H9 (cell line): Measurements from ENCODE around the gene GMNC. TPM values are rescaled to one million over a fixed set of nuclear protein-coding genes. Genes with fewer than 3 reads are reported as not detected.
A peak's percentile ranks its signal among the peaks of the same experiment; 100 is the strongest.

Experiments
- DNase-seq: peaks from one replicate; pipeline ENCODE4 v3.0.0-alpha.2; 2017
- H2AFZ ChIP-seq: one replicate; pipeline ENCODE4 v1.6.1; 2013; ENCODE audit warnings: mild to moderate bottlenecking, low read length, control low read depth, moderate library complexity
- H2AK5ac ChIP-seq: 2 replicates; pipeline ENCODE4 v1.6.1; 2013; ENCODE audit warnings: low read length, control low read depth, mixed read lengths; ENCODE audit not compliant: insufficient read length
- H2BK120ac ChIP-seq: one replicate; pipeline ENCODE4 v1.6.1; 2013; ENCODE audit warnings: low read depth, mild to moderate bottlenecking, low read length, control low read depth, inconsistent platforms; ENCODE audit not compliant: poor library complexity, severe bottlenecking
- H2BK12ac ChIP-seq: 2 replicates; pipeline ENCODE4 v1.6.1; 2013; ENCODE audit warnings: low read length, control low read depth, mixed read lengths, low read depth; ENCODE audit not compliant: insufficient read length
- H2BK15ac ChIP-seq: 2 replicates; pipeline ENCODE4 v1.6.1; 2013; ENCODE audit warnings: low read depth, low read length, control low read depth
- H2BK20ac ChIP-seq: one replicate; pipeline ENCODE4 v1.6.1; 2013; ENCODE audit warnings: low read depth, mild to moderate bottlenecking, low read length, control low read depth, inconsistent platforms; ENCODE audit not compliant: poor library complexity, severe bottlenecking
- H2BK5ac ChIP-seq: 2 replicates; pipeline ENCODE4 v1.6.1; 2013; ENCODE audit warnings: low read length, control low read depth, mixed read lengths; ENCODE audit not compliant: insufficient read length
- H3K14ac ChIP-seq: 2 replicates; pipeline ENCODE4 v1.6.1; 2013; ENCODE audit warnings: low read length, control low read depth; ENCODE audit not compliant: insufficient read depth
- H3K18ac ChIP-seq: 2 replicates; pipeline ENCODE4 v1.6.1; 2013; ENCODE audit warnings: low read depth, mild to moderate bottlenecking, mixed read lengths, low read length, control low read depth; ENCODE audit not compliant: insufficient read length
- H3K23ac ChIP-seq: 2 replicates; pipeline ENCODE4 v1.6.1; 2013; ENCODE audit warnings: low read length, control low read depth, mixed read lengths, low read depth; ENCODE audit not compliant: insufficient read length
- H3K23me2 ChIP-seq: 2 replicates; pipeline ENCODE4 v1.6.1; 2013; ENCODE audit warnings: low read depth, mild to moderate bottlenecking, mixed read lengths, low read length, control low read depth; ENCODE audit not compliant: insufficient read length, poor library complexity, severe bottlenecking
- H3K27ac ChIP-seq: 2 replicates; pipeline ENCODE4 v1.5.1; 2013; ENCODE audit warnings: low read length, control low read depth, mixed read lengths, low read depth; ENCODE audit not compliant: insufficient read length
- H3K27me3 ChIP-seq: 2 replicates; pipeline ENCODE4 v1.6.1; 2013; ENCODE audit warnings: low read length, control low read depth, inconsistent platforms; ENCODE audit not compliant: insufficient read depth
- H3K4ac ChIP-seq: 2 replicates; pipeline ENCODE4 v1.6.1; 2013; ENCODE audit warnings: low read depth, mild to moderate bottlenecking, control low read depth, inconsistent platforms, low read length, moderate library complexity
- H3K4me1 ChIP-seq: 2 replicates; pipeline ENCODE4 v1.6.1; 2013; ENCODE audit warnings: low read length, control low read depth, inconsistent platforms; ENCODE audit not compliant: insufficient read depth
- H3K4me2 ChIP-seq: 2 replicates; pipeline ENCODE4 v1.6.1; 2013; ENCODE audit warnings: low read length, control low read depth, mixed read lengths; ENCODE audit not compliant: insufficient read length, insufficient read depth
- H3K56ac ChIP-seq: 2 replicates; pipeline ENCODE4 v1.6.1; 2013; ENCODE audit warnings: low read depth, mild to moderate bottlenecking, mixed read lengths, low read length, control low read depth; ENCODE audit not compliant: insufficient read length
- H3K79me1 ChIP-seq: 2 replicates; pipeline ENCODE4 v1.6.1; 2013; ENCODE audit warnings: low read depth, mild to moderate bottlenecking, moderate library complexity, low read length, control low read depth, inconsistent platforms; ENCODE audit not compliant: insufficient read depth, poor library complexity, severe bottlenecking
- H3K79me2 ChIP-seq: 2 replicates; pipeline ENCODE4 v1.6.1; 2013; ENCODE audit warnings: low read length, control low read depth, inconsistent platforms; ENCODE audit not compliant: insufficient read depth
- H3K9ac ChIP-seq: 2 replicates; pipeline ENCODE4 v1.6.1; 2013; ENCODE audit warnings: low read length, control low read depth, mixed read lengths; ENCODE audit not compliant: insufficient read length; ENCODE audit errors: extremely low read depth
- H3K9me3 ChIP-seq: one replicate; pipeline ENCODE4 v1.6.1; 2013; ENCODE audit warnings: low read depth, low read length, inconsistent platforms; ENCODE audit not compliant: control insufficient read depth
- H3T11ph ChIP-seq: one replicate; pipeline ENCODE4 v1.6.1; 2013; ENCODE audit warnings: mild to moderate bottlenecking, low read length, control low read depth, inconsistent platforms
- H4K20me1 ChIP-seq: one replicate; pipeline ENCODE4 v1.6.1; 2013; ENCODE audit not compliant: control insufficient read depth, insufficient read length, insufficient read depth
- H4K5ac ChIP-seq: 2 replicates; pipeline ENCODE4 v1.6.1; 2013; ENCODE audit warnings: low read depth, mild to moderate bottlenecking, mixed read lengths, low read length, control low read depth; ENCODE audit not compliant: insufficient read length
- H4K8ac ChIP-seq: replicated peaks from 2 replicates; pipeline ENCODE4 v1.6.1; 2013; ENCODE audit warnings: low read length, control low read depth, mixed read lengths, low read depth; ENCODE audit not compliant: insufficient read length
- H4K91ac ChIP-seq: 2 replicates; pipeline ENCODE4 v1.6.1; 2013; ENCODE audit warnings: low read depth, mild to moderate bottlenecking, moderate library complexity, mixed read lengths, low read length, control low read depth; ENCODE audit not compliant: insufficient read length
- H3K27ac Mint-ChIP-seq, 3 experiments: 2 replicates in 2 of 3; 3 replicates in 1 of 3; pipeline ENCODE4 v1.8.0; 2020 to 2021; ENCODE audit warnings: mixed read lengths in 3 of 3, mild to moderate bottlenecking in 1 of 3, moderate library complexity in 1 of 3
- H3K27me3 Mint-ChIP-seq: 2 replicates; pipeline ENCODE4 v1.8.0; 2021; ENCODE audit warnings: low read depth, mild to moderate bottlenecking, moderate library complexity, mixed read lengths
- H3K36me3 Mint-ChIP-seq, 3 experiments: 2 replicates in 2 of 3; 3 replicates in 1 of 3; pipeline ENCODE4 v1.8.0; 2020 to 2021; ENCODE audit warnings: low read depth in 3 of 3, mixed read lengths in 3 of 3; ENCODE audit not compliant: insufficient read depth in 1 of 3
- H3K4me1 Mint-ChIP-seq, 2 experiments: 2 replicates each; pipeline ENCODE4 v1.8.0; 2020; ENCODE audit warnings: mixed read lengths in 2 of 2
- H3K4me3 Mint-ChIP-seq, 2 experiments: 2 replicates in 1 of 2; 3 replicates in 1 of 2; pipeline ENCODE4 v1.8.0; 2020 to 2021; ENCODE audit warnings: mild to moderate bottlenecking in 2 of 2, mixed read lengths in 2 of 2, moderate library complexity in 1 of 2
- H3K9me3 Mint-ChIP-seq, 2 experiments: 2 replicates in 1 of 2; 3 replicates in 1 of 2; pipeline ENCODE4 v1.8.0; 2020; ENCODE audit warnings: mild to moderate bottlenecking in 2 of 2, mixed read lengths in 2 of 2, moderate library complexity in 1 of 2
- CTCF ChIP-seq: fragments of 200-600 bp; sonication (generic); conservative IDR thresholded peaks from 3 replicates; pipeline ENCODE4 v1.8.0; 2021; ENCODE audit warnings: antibody characterized with exemption, mild to moderate bottlenecking
- WGBS: extraction: QIAGEN DNeasy Blood & Tissue Kit; methylation state at CpG from one replicate; pipeline ENCODE4 v1.1.7; 2013; ENCODE audit warnings: missing lambda C conversion rate, low lambda C conversion rate, mixed read lengths; ENCODE audit not compliant: insufficient read length; ENCODE audit errors: extremely low coverage; 5-methylcytosine and 5-hydroxymethylcytosine counted together
- total RNA-seq: library from RNA; stranded (reverse); gene quantifications from 2 replicates; pipeline ENCODE4 v1.2.1, GENCODE V29; 2021

GMNC gene
- total RNA-seq, 1 experiment from 2014 or later, result not detected

GRCh38 chr3:190892395-190892902 lies 30.0 kb upstream of the GMNC start:
- Histone ChIP-seq H4K8ac (no peak overlapping the region), H3K9me3 (no peaks in the 10 kb centered on the region), H2BK5ac (no peak overlapping the region), H3K18ac (no peak overlapping the region), H2BK15ac (no peak overlapping the region), H2BK12ac (no peak overlapping the region), H4K20me1 (no peaks in the 10 kb centered on the region), H3K27ac (no peak overlapping the region), H3K23ac (no peak overlapping the region), H3K4ac (no peak overlapping the region), H4K91ac (no peak overlapping the region), H4K5ac (no peak overlapping the region), H3K23me2 (no peaks in the 10 kb centered on the region), H3K79me1 (no peaks in the 10 kb centered on the region), H3K4me2 (no peak overlapping the region), H2AFZ (no peak overlapping the region), H3T11ph (no peak overlapping the region), H3K27me3 (no peaks in the 10 kb centered on the region), H3K14ac (no peak overlapping the region), H3K9ac (no peak overlapping the region), H3K4me1 (no peaks in the 10 kb centered on the region), H2BK20ac (no peak overlapping the region), H3K56ac (no peak overlapping the region), H2BK120ac (no peak overlapping the region), H2AK5ac (no peak overlapping the region), H3K79me2 (no peaks in the 10 kb centered on the region)
- Mint-ChIP-seq H3K27me3 (no peaks in the 10 kb centered on the region), H3K9me3 (peaks cover 7 to 10% of the 10 kb centered on the region in 2 experiments; a peak in 3 of 5 replicates), H3K4me3 (no peak overlapping the region), H3K36me3 (peaks cover 0 to 19% (median 0%) of the 10 kb centered on the region in 3 experiments; a peak in 2 of 7 replicates), H3K4me1 (peaks cover 0 to 8% of the 10 kb centered on the region in 2 experiments; a peak in 2 of 4 replicates), H3K27ac (peak overlapping the region in 1 of 3 experiments; percentile 58; a peak in 2 of 7 replicates)
- DNase-seq, result peak; percentile 36
- WGBS, result no CpG with 5 or more reads among the region's 4 CpGs
- TF ChIP-seq CTCF, result no peak
